IPS-15b (cell line): ENCODE measurements around the gene LATS2.

Experiments used
- H3K27me3 ChIP-seq: one replicate; pipeline ENCODE4 v1.6.1; 2013; ENCODE audit warnings: low read length; ENCODE audit not compliant: control insufficient read depth, insufficient read depth
- H3K36me3 ChIP-seq: one replicate; pipeline ENCODE4 v1.6.1; 2013; ENCODE audit warnings: low read length; ENCODE audit not compliant: control insufficient read depth, insufficient read depth
- H3K4me1 ChIP-seq: one replicate; pipeline ENCODE4 v1.6.1; 2013; ENCODE audit warnings: mild to moderate bottlenecking, low read length; ENCODE audit not compliant: control insufficient read depth, insufficient read depth
- H3K4me3 ChIP-seq: one replicate; pipeline ENCODE4 v1.5.1; 2013; ENCODE audit warnings: low read depth, low read length
- H3K9ac ChIP-seq: one replicate; pipeline ENCODE4 v1.6.1; 2013; ENCODE audit warnings: low read depth, mild to moderate bottlenecking, low read length
- H3K9me3 ChIP-seq: one replicate; pipeline ENCODE4 v1.6.1; 2013; ENCODE audit warnings: mild to moderate bottlenecking, low read length; ENCODE audit not compliant: control insufficient read depth, insufficient read depth

Gene LATS2

GRCh38 chr13:21011378-21011777 lies 50.0 kb downstream of the LATS2 start:
- H3K27me3 ChIP-seq, result no peaks in the 10 kb centered on the region
- H3K4me3 ChIP-seq, result no peak overlapping the region
- H3K4me1 ChIP-seq, result peaks cover 4% of the 10 kb centered on the region
- no peak overlapping the region for H3K9ac ChIP-seq
- no peaks in the 10 kb centered on the region for H3K9me3 ChIP-seq
- peaks cover 3% of the 10 kb centered on the region for H3K36me3 ChIP-seq

- Histone ChIP-seq H3K9ac (no peak overlapping the region), H3K4me1 (peaks cover 4% of the 10 kb centered on the region), H3K27me3 (no peaks in the 10 kb centered on the region), H3K9me3 (no peaks in the 10 kb centered on the region), H3K36me3 (peaks cover 3% of the 10 kb centered on the region), H3K4me3 (no peak overlapping the region)
Measured at GRCh38 chr13:21010621-21011020, 50.8 kb downstream of the LATS2 start.

GRCh38 chr13:21009036-21009435 lies 52.4 kb downstream of the LATS2 start:
- H3K9me3 ChIP-seq, result no peaks in the 10 kb centered on the region
- no peaks in the 10 kb centered on the region for H3K27me3 ChIP-seq
- H3K9ac ChIP-seq, result no peak overlapping the region
- no peaks in the 10 kb centered on the region for H3K36me3 ChIP-seq
- H3K4me1 ChIP-seq, result peaks cover 4% of the 10 kb centered on the region
- H3K4me3 ChIP-seq, result no peak overlapping the region

- no peak overlapping the region for H3K4me3 ChIP-seq
- peaks cover 4% of the 10 kb centered on the region for H3K4me1 ChIP-seq
- H3K36me3 ChIP-seq, result peaks cover 2% of the 10 kb centered on the region
- no peaks in the 10 kb centered on the region for H3K27me3 ChIP-seq
- no peak overlapping the region for H3K9ac ChIP-seq
- H3K9me3 ChIP-seq, result no peaks in the 10 kb centered on the region
Measured at GRCh38 chr13:21008026-21008425, 53.4 kb downstream of the LATS2 start.

GRCh38 chr13:21006141-21007005 lies 55.0 kb downstream of the LATS2 start:
- no peaks in the 10 kb centered on the region for H3K9me3 ChIP-seq
- H3K4me3 ChIP-seq, result no peak overlapping the region
- no peaks in the 10 kb centered on the region for H3K27me3 ChIP-seq
- H3K4me1 ChIP-seq, result peaks cover 4% of the 10 kb centered on the region
- H3K9ac ChIP-seq, result no peak overlapping the region
- H3K36me3 ChIP-seq, result peaks cover 2% of the 10 kb centered on the region

GRCh38 chr13:21005193-21005592 lies 56.2 kb downstream of the LATS2 start:
- Histone ChIP-seq H3K4me3 (no peak overlapping the region), H3K9ac (no peak overlapping the region), H3K36me3 (peaks cover 2% of the 10 kb centered on the region), H3K27me3 (no peaks in the 10 kb centered on the region), H3K9me3 (no peaks in the 10 kb centered on the region), H3K4me1 (no peaks in the 10 kb centered on the region)

GRCh38 chr13:21001471-21001870 lies 59.9 kb downstream of the LATS2 start:
- peaks cover 4% of the 10 kb centered on the region for H3K4me1 ChIP-seq
- peaks cover 6% of the 10 kb centered on the region for H3K36me3 ChIP-seq
- H3K27me3 ChIP-seq, result no peaks in the 10 kb centered on the region
- no peaks in the 10 kb centered on the region for H3K9me3 ChIP-seq
- H3K4me3 ChIP-seq, result no peak overlapping the region
- no peak overlapping the region for H3K9ac ChIP-seq

GRCh38 chr13:21000647-21001046 lies 60.7 kb downstream of the LATS2 start:
- no peak overlapping the region for H3K9ac ChIP-seq
- H3K4me1 ChIP-seq, result peaks cover 4% of the 10 kb centered on the region
- H3K4me3 ChIP-seq, result no peak overlapping the region

GRCh38 chr13:20998649-20999415 lies 62.6 kb downstream of the LATS2 start:
- no peak overlapping the region for H3K9ac ChIP-seq
- peaks cover 8% of the 10 kb centered on the region for H3K36me3 ChIP-seq
- no peaks in the 10 kb centered on the region for H3K27me3 ChIP-seq

More at GRCh38 chr13:21000647-21001046, 60.7 kb downstream of the LATS2 start:
- H3K36me3 ChIP-seq, result peaks cover 6% of the 10 kb centered on the region
- H3K9me3 ChIP-seq, result no peaks in the 10 kb centered on the region
- H3K27me3 ChIP-seq, result no peaks in the 10 kb centered on the region

GRCh38 chr13:20997301-20998161 lies 63.9 kb downstream of the LATS2 start:
- peaks cover 11% of the 10 kb centered on the region for H3K36me3 ChIP-seq
- no peak overlapping the region for H3K4me3 ChIP-seq
- H3K4me1 ChIP-seq, result peaks cover 4% of the 10 kb centered on the region
- no peak overlapping the region for H3K9ac ChIP-seq
- H3K9me3 ChIP-seq, result no peaks in the 10 kb centered on the region
- H3K27me3 ChIP-seq, result no peaks in the 10 kb centered on the region

More at GRCh38 chr13:20998649-20999415, 62.6 kb downstream of the LATS2 start:
- H3K4me3 ChIP-seq, result no peak overlapping the region
- H3K4me1 ChIP-seq, result peaks cover 4% of the 10 kb centered on the region
- H3K9me3 ChIP-seq, result no peaks in the 10 kb centered on the region

GRCh38 chr13:20995245-20995838 lies 66.0 kb downstream of the LATS2 start:
- no peaks in the 10 kb centered on the region for H3K27me3 ChIP-seq
- no peak overlapping the region for H3K4me3 ChIP-seq
- no peaks in the 10 kb centered on the region for H3K9me3 ChIP-seq
- H3K9ac ChIP-seq, result no peak overlapping the region
- peaks cover 4% of the 10 kb centered on the region for H3K4me1 ChIP-seq
- H3K36me3 ChIP-seq, result peaks cover 30% of the 10 kb centered on the region
